ENCODE results near the gene COMT. TPM values are rescaled to one million over a fixed set of nuclear protein-coding genes. Genes with fewer than 3 reads are reported as not detected.
"Not testable (repeated sequence)": the region's sequence is repeated elsewhere in the genome, so short reads cannot be mapped to it uniquely, and the experiment has no call there.

COMT gene
- total and polyA plus RNA-seq, 8 donors = 47.9 to 95.0 (median 62.3) TPM

DNA sequence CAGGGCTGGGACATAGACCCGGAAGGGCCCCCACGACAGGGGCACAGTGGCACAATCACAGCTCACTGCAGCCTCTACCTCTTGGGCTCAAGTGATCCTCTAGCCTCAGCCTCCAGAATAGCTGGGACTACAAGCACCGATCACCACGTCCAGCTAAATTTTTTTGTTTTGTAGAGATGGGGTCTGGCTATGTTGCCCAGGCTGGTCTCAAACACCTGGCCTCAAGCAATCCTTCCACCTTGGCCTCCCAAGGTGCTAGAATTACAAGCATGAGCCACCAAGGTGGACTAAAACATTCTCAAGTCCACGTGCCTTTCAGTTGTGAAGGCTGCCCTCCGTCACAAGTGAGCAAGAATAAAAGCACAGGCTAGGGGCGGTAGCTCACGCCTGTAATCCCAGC lies 10.1 kb upstream of the COMT start:
- DNase-seq (no peak), ATAC-seq (no peak), FAIRE-seq (no peak)
- Histone ChIP-seq H3K4me1 (no peaks in the 10 kb centered on the region), H3K27ac (no peak overlapping the region), H3K27me3 (no peaks in the 10 kb centered on the region), H3K9me3 (no peaks in the 10 kb centered on the region), H3K36me3 (no peaks in the 10 kb centered on the region), H3K4me3 (no peak overlapping the region)
- TF ChIP-seq, protein P1, sequence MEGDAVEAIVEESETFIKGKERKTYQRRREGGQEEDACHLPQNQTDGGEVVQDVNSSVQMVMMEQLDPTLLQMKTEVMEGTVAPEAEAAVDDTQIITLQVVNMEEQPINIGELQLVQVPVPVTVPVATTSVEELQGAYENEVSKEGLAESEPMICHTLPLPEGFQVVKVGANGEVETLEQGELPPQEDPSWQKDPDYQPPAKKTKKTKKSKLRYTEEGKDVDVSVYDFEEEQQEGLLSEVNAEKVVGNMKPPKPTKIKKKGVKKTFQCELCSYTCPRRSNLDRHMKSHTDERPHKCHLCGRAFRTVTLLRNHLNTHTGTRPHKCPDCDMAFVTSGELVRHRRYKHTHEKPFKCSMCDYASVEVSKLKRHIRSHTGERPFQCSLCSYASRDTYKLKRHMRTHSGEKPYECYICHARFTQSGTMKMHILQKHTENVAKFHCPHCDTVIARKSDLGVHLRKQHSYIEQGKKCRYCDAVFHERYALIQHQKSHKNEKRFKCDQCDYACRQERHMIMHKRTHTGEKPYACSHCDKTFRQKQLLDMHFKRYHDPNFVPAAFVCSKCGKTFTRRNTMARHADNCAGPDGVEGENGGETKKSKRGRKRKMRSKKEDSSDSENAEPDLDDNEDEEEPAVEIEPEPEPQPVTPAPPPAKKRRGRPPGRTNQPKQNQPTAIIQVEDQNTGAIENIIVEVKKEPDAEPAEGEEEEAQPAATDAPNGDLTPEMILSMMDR (IDR thresholded peaks at IDR 0.05) = no peak
- intact Hi-C loops (cut with DNase I) = no loop called here
- 93 to 99% methylated on average over 8 of the region's 8 CpGs for WGBS, 2 donors

DNA sequence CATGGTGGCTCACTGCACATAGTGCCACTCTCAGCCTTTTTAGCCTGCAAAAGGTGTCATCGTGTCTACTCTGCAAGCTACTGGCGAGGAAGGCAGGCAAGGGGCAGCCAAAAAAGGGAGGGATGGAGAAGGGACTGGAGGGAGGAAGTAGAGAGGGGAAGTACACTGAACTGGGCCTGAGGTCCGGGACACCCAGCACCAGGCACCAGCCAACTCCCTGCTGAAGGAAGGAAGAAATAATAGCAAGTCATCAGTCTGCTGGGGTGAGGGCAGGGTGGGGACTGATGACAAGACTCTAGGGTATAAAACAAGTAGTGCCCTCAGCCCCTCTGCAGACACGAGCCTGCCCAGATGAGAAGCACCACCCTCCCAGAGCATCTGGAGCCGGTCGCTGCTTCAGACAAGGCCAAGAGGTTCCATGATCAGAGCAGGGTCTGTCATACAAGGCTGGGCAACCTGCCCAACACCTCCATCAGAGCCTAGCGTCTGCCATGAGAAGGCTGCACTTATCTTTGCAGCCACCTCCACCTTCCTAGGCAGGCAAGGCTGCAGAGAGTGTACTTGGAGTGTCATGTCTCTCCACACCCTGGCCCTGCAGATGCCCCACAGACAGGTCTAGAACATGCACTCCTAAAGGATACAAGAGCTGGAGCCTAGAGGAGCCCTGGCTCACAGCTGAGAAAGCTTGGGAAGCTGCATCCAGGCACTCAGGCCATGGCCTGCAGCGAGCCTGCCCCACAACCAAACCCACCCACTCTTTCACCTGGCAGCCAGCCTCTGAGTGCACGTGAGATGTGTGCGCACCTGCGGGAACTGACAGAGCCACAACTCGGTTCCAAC lies 9.0 kb upstream of the COMT start:
- H3K4me1 ChIP-seq = peaks cover 0 to 2% (median 0%) of the 10 kb centered on the region in 3 donors
- ATAC-seq = peak in 3 of 4 donors; percentile 17 to 38 (median 31)
- H3K4me3 ChIP-seq = no peak overlapping the region
- H3K27me3 ChIP-seq = no peaks in the 10 kb centered on the region
- no peak overlapping the region for H3K27ac ChIP-seq
- H3K9me3 ChIP-seq = no peaks in the 10 kb centered on the region
- no peak for FAIRE-seq
- WGBS, 2 donors = 68 to 74% methylated on average over 12 of the region's 12 CpGs
- DNase-seq = peak in 1 of 6 donors; percentile 36
- intact Hi-C loops (cut with DNase I) = no loop called here
- no peaks in the 10 kb centered on the region for H3K36me3 ChIP-seq
- TF ChIP-seq, protein P1 (IDR thresholded peaks at IDR 0.05) = no peak

DNA sequence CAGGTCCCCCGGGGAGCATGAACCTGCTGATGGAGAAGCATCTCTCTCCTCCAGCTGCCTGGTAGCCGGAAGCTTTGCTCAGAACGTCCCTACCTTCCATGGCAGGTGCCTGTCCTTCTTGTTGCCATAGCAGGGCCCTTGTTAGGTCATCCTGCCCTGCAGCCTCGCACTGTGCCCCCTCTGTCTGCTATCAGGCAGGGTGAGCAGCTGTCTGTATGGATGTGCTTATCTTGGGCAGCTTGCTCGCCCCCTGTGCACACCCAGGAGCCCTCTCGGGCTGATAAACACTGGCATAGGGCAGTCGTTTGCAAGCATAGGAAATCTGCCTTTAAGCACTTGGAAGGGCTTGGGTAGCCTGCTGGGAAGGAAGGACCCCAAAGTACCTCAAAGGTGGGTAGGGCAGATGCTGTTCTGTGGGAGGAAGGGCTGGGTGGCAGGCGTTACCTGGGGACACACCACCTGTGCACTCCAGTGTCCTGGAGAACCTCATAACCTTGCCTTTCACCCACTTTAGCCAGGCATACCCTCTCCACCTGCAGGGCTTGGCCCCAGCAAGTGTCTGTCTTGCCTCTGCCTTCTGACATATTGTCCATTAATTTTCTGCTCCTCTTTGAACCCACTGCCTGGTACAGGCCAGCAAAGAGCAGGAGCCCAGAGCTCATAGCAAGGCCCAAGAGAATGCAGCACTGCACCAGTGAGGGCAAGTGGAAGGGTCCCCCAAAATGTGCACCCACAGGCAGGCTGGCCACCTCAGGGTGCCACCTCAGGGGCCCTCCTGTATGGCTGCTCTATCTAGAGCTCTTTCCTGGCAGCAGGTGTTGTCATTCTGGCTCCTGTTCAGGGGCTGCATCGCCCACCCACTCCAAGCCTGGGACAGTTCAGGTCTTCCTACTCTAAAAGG lies 8.0 kb upstream of the COMT start:
- H3K36me3 ChIP-seq = no peaks in the 10 kb centered on the region
- ATAC-seq (no peak), FAIRE-seq (no peak), DNase-seq (peak in 1 of 6 donors; percentile 32)
- no peaks in the 10 kb centered on the region for H3K27me3 ChIP-seq
- H3K4me1 ChIP-seq = peaks cover 0 to 2% (median 0%) of the 10 kb centered on the region in 3 donors
- 74 to 83% methylated on average over 9 of the region's 9 CpGs for WGBS, 2 donors
- H3K9me3 ChIP-seq = no peaks in the 10 kb centered on the region
- no peak overlapping the region for H3K27ac ChIP-seq
- TF ChIP-seq, protein P1 (IDR thresholded peaks at IDR 0.05) = no peak
- no peak overlapping the region for H3K4me3 ChIP-seq
- intact Hi-C loops (cut with DNase I) = no loop called here

DNA sequence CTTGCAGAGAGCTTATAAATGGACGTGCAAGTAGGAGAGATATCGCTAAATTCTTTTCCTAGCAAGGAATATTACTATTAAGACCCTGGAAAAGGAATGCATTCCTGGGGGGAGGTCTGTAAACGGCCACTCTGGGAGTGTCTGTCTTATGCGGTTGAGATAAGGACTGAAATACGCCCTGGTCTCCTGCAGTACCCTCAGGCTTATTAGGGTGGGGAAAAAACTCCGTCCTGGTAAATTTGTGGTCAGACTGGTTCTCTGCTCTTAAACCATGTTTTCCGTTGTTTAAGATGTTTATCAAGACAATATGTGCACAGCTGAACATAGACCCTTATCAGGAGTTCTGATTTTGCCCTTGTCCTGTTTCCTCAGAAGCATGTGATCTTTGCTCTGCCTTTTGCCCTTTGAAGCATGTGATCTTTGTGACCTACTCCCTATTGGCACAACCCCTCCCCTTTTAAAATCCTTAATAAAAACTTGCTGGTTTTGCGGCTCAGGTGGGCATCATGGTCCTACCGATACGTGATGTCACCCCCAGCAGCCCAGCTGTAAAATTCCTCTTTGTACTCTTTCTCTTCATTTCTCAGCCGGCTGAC lies 6.4 kb upstream of the COMT start:
- H3K27ac ChIP-seq; DNase-seq; H3K4me1 ChIP-seq; FAIRE-seq; intact Hi-C loops (cut with DNase I); ATAC-seq; H3K27me3 ChIP-seq; H3K4me3 ChIP-seq; H3K36me3 ChIP-seq; H3K9me3 ChIP-seq: not testable (repeated sequence)
- 84 to 88% methylated on average over 11 of the region's 11 CpGs for WGBS, 2 donors

DNA sequence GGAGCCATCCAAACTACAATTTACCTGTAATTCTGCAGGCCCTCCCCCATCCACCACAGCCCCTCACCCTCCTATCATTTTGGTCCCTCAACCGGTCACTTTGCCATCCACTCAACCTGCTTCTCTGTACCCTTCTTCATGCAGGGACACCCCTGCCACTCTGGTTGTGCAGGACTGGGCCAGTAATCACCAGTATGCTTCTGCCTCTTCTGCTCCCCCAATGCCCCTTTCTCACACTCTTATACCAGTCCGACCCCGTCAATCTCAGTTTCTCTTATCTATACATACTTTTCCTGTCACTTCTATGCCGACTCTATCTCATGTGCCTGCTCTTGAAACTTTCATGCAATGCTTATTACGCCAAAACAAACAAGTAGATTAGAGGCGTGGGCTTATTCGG lies 5.1 kb upstream of the COMT start:
- WGBS, 2 donors = 92% methylated on average over 7 of the region's 7 CpGs
- DNase-seq (no peak), FAIRE-seq (no peak), ATAC-seq (no peak)
- H3K4me3 ChIP-seq = no peak overlapping the region
- H3K9me3 ChIP-seq = no peaks in the 10 kb centered on the region
- TF ChIP-seq, protein P1 (IDR thresholded peaks at IDR 0.05) = no peak
- H3K27me3 ChIP-seq = no peaks in the 10 kb centered on the region
- no peak overlapping the region for H3K27ac ChIP-seq
- intact Hi-C loops (cut with DNase I) = no loop called here
- H3K4me1 ChIP-seq = peaks cover 4 to 7% (median 5%) of the 10 kb centered on the region in 3 donors
- no peaks in the 10 kb centered on the region for H3K36me3 ChIP-seq
